Parathyroid adenoma (tissue), 2 donors: ENCODE results near the gene TGFBR3.

Source experiments
- H2AFZ ChIP-seq: fragments of 300-600 bp; sonication (generic); one replicate; pipeline ENCODE4 v1.7.0; 2017; ENCODE audit warnings: antibody characterized with exemption, mild to moderate bottlenecking
- H3K27ac ChIP-seq: fragments of 300-600 bp; sonication (generic); one replicate; pipeline ENCODE4 v1.7.0; 2017
- H3K27me3 ChIP-seq: fragments of 300-600 bp; sonication (generic); one replicate; pipeline ENCODE4 v1.7.0; 2017; ENCODE audit warnings: low read length; ENCODE audit not compliant: control insufficient read depth, insufficient read depth
- H3K36me3 ChIP-seq: fragments of 300-600 bp; sonication (generic); one replicate; pipeline ENCODE4 v1.7.0; 2017; ENCODE audit warnings: low read length; ENCODE audit not compliant: control insufficient read depth, insufficient read depth
- H3K4me1 ChIP-seq: fragments of 300-600 bp; sonication (generic); one replicate; pipeline ENCODE4 v1.7.0; 2017; ENCODE audit warnings: control low read depth
- H3K4me2 ChIP-seq: fragments of 300-600 bp; sonication (generic); one replicate; pipeline ENCODE4 v1.7.0; 2017; ENCODE audit warnings: low read length
- H3K4me3 ChIP-seq: fragments of 300-600 bp; sonication (generic); one replicate; pipeline ENCODE4 v1.7.0; 2017; ENCODE audit warnings: low read depth, low read length
- H3K79me2 ChIP-seq: fragments of 300-600 bp; sonication (generic); one replicate; pipeline ENCODE4 v1.7.0; 2017; ENCODE audit warnings: control low read depth
- H3K9ac ChIP-seq: fragments of 300-600 bp; sonication (generic); one replicate; pipeline ENCODE4 v1.7.0; 2017; ENCODE audit warnings: mild to moderate bottlenecking
- H3K9me3 ChIP-seq: fragments of 300-600 bp; sonication (generic); one replicate; pipeline ENCODE4 v1.7.0; 2017; ENCODE audit warnings: low read length; ENCODE audit not compliant: control insufficient read depth
- TF ChIP-seq, protein P1 (sequence below): fragments of 300-600 bp; sonication (generic); IDR thresholded peaks from one replicate; pipeline ENCODE4 v1.7.0; 2017; ENCODE audit warnings: antibody characterized with exemption, mild to moderate bottlenecking
- donor health status: primary hyperparathyroidism.

TGFBR3 gene

DNA sequence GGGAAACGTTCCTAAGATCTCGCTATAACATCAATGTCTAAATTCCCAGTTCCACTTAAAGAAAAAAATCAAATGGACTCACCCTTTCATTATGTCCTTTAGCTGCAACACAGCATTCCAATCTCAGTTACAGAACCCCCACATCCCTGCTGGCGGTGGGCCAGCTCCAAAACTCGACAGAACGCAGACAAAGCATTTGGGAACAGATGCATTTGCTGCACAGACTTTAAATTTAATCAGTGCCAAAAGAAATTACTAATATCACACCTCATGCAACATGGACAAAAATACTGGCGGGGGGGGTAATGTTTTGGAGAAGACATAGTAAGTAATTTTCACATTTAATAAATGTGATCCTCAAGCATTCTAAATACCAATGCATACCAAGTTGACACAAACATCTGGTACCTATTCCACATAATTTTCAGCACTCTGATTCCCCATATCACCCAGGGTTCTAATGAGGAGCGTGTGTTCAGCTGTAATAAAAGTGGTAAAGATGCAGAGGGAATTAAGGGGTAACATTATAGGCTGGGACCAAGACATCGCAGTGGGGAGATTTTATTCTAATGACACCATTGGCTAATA, 79.7 kb downstream of the TGFBR3 start:
- TF ChIP-seq, protein P1, sequence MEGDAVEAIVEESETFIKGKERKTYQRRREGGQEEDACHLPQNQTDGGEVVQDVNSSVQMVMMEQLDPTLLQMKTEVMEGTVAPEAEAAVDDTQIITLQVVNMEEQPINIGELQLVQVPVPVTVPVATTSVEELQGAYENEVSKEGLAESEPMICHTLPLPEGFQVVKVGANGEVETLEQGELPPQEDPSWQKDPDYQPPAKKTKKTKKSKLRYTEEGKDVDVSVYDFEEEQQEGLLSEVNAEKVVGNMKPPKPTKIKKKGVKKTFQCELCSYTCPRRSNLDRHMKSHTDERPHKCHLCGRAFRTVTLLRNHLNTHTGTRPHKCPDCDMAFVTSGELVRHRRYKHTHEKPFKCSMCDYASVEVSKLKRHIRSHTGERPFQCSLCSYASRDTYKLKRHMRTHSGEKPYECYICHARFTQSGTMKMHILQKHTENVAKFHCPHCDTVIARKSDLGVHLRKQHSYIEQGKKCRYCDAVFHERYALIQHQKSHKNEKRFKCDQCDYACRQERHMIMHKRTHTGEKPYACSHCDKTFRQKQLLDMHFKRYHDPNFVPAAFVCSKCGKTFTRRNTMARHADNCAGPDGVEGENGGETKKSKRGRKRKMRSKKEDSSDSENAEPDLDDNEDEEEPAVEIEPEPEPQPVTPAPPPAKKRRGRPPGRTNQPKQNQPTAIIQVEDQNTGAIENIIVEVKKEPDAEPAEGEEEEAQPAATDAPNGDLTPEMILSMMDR = no peak
- Histone ChIP-seq H3K36me3 (no peaks in the 10 kb centered on the region), H3K27ac (no peak overlapping the region), H3K4me2 (no peak overlapping the region), H3K79me2 (no peaks in the 10 kb centered on the region), H3K9me3 (no peaks in the 10 kb centered on the region), H3K4me1 (peaks cover 2% of the 10 kb centered on the region), H2AFZ (no peak overlapping the region), H3K9ac (no peak overlapping the region), H3K4me3 (no peak overlapping the region), H3K27me3 (no peaks in the 10 kb centered on the region)

- TF ChIP-seq, protein P1 = no peak
- Histone ChIP-seq H3K4me3 (no peak overlapping the region), H3K79me2 (no peaks in the 10 kb centered on the region), H3K9me3 (no peaks in the 10 kb centered on the region), H3K4me2 (no peak overlapping the region), H3K27ac (peak overlapping the region; percentile 8), H3K4me1 (peaks cover 2% of the 10 kb centered on the region), H3K36me3 (no peaks in the 10 kb centered on the region), H3K27me3 (no peaks in the 10 kb centered on the region), H2AFZ (peak overlapping the region; percentile 16), H3K9ac (no peak overlapping the region)
These were observed 80.6 kb downstream of the TGFBR3 start for GRCh38 chr1:91805311-91805801.

DNA sequence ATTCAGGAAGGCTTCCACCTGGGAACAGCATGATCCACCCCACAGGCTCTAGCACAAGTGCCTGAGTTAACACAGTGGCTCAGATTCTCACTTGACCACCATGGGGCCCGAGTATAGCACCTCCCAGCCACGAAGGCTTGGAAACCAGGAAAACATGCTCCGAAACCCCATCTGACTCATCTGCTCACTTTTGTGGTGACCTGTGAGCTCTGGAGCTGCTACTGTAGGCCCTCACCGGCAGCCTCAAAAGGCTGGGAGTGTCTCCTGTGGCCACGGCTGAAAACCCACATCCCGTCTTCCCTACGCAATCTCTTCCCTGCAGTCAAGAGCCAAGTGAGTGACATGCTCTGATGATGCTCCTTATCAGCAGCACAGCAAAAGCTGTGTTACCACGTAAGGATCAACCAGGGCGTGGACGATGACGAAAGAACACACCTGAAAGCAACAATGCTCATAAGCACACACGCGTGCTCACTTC, 81.4 kb downstream of the TGFBR3 start:
- H3K9me3 ChIP-seq = no peaks in the 10 kb centered on the region
- H3K4me3 ChIP-seq = no peak overlapping the region
- H3K27ac ChIP-seq = peak overlapping the region; percentile 12
- H3K4me1 ChIP-seq = peaks cover 2% of the 10 kb centered on the region
- TF ChIP-seq, protein P1 = no peak
- no peaks in the 10 kb centered on the region for H3K27me3 ChIP-seq
- H3K4me2 ChIP-seq = no peak overlapping the region
- no peaks in the 10 kb centered on the region for H3K36me3 ChIP-seq
- H3K9ac ChIP-seq = no peak overlapping the region
- H3K79me2 ChIP-seq = no peaks in the 10 kb centered on the region
- peak overlapping the region; percentile 50 for H2AFZ ChIP-seq

GRCh38 chr1:91803847-91804545, 82.0 kb downstream of the TGFBR3 start:
- Histone ChIP-seq H3K4me2 (no peak overlapping the region), H3K4me1 (peaks cover 2% of the 10 kb centered on the region), H3K79me2 (no peaks in the 10 kb centered on the region), H3K9ac (no peak overlapping the region), H3K36me3 (no peaks in the 10 kb centered on the region), H3K9me3 (no peaks in the 10 kb centered on the region), H3K27me3 (no peaks in the 10 kb centered on the region), H2AFZ (peak overlapping the region; percentile 50), H3K4me3 (no peak overlapping the region), H3K27ac (peak overlapping the region; percentile 12)
- TF ChIP-seq, protein P1 = no peak
